ENCODE results near the gene PLSCR2.
"Not testable (repeated sequence)": the region's sequence is repeated elsewhere in the genome, so short reads cannot be mapped to it uniquely, and the experiment has no call there.

Gene PLSCR2

GRCh38 chr3:146414010-146414409 is 55.4 kb downstream of the PLSCR2 start:
- DNase-seq: no peak

- DNase-seq: not testable (repeated sequence)
Measured at GRCh38 chr3:146412711-146413110, 56.6 kb downstream of the PLSCR2 start.

GRCh38 chr3:146407956-146408355 is 61.4 kb downstream of the PLSCR2 start:
- no peak for DNase-seq

GRCh38 chr3:146404436-146404835 is 64.9 kb downstream of the PLSCR2 start:
- DNase-seq: no peak

- no peak for DNase-seq
Measured at GRCh38 chr3:146403792-146404191, 65.6 kb downstream of the PLSCR2 start.

- no peak for DNase-seq
Measured at GRCh38 chr3:146396792-146397191, 72.6 kb downstream of the PLSCR2 start.

- DNase-seq: no peak
Measured at GRCh38 chr3:146395164-146395563, 74.2 kb downstream of the PLSCR2 start.

- no peak for DNase-seq
Measured at GRCh38 chr3:146390957-146391356, 78.4 kb downstream of the PLSCR2 start.

GRCh38 chr3:146390006-146390772 is 79.2 kb downstream of the PLSCR2 start:
- DNase-seq: no peak

- no peak for DNase-seq
Measured at GRCh38 chr3:146387566-146387965, 81.8 kb downstream of the PLSCR2 start.

- DNase-seq: no peak
Measured at GRCh38 chr3:146386936-146387335, 82.4 kb downstream of the PLSCR2 start.

- no peak for DNase-seq
Measured at GRCh38 chr3:146384786-146385185, 84.6 kb downstream of the PLSCR2 start.
